IMR-90 (cell line): ENCODE data around the gene PRDM15. TPM values are rescaled to one million over a fixed set of nuclear protein-coding genes. Genes with fewer than 3 reads are reported as not detected.

Experiments used
- ATAC-seq: fragments of 200-7000 bp; cut with Tn5 transposase; 2 replicates; pipeline ENCODE4 v1.9.1; 2020; ENCODE audit warnings: low read depth, mild to moderate bottlenecking, moderate library complexity
- BruUV-seq: library from RNA; stranded (reverse); fragments of 400-500 nt; replicated peaks from 2 replicates; lab custom pipeline; 2021; lab: Mats Ljungman, UMichigan
- CTCF ChIA-PET: fragments of 300-600 bp; formaldehyde crosslinking; extraction: SDS; loops from one replicate; lab custom pipeline; 2021; ENCODE audit warnings: antibody characterized with exemption; lab: Yijun Ruan, JAX
- POLR2A ChIA-PET: fragments of 300-600 bp; sonication (Branson Sonifier 250); formaldehyde crosslinking; loops from one replicate; lab custom pipeline; 2022; ENCODE audit warnings: antibody characterized with exemption; ENCODE audit not compliant: unreplicated experiment; lab: Charles Lee
- DNase-seq: peaks from one replicate; pipeline ENCODE4 v3.0.0; 2013
- H2AFZ ChIP-seq: replicated peaks from 2 replicates; pipeline ENCODE3; 2013; ENCODE audit warnings: low read length, mild to moderate bottlenecking; ENCODE audit not compliant: poor library complexity
- H2AK5ac ChIP-seq: 2 replicates; pipeline ENCODE4 v1.6.1; 2013; ENCODE audit warnings: low read depth, low read length, inconsistent platforms
- H2AK9ac ChIP-seq: replicated peaks from 2 replicates; pipeline ENCODE3; 2013; ENCODE audit warnings: mild to moderate bottlenecking, low read depth, low read length, moderate library complexity; ENCODE audit not compliant: poor library complexity
- H2BK120ac ChIP-seq: 2 replicates; pipeline ENCODE4 v1.6.1; 2013; ENCODE audit warnings: low read depth, low read length, inconsistent platforms
- H2BK15ac ChIP-seq: 3 replicates; pipeline ENCODE4 v1.6.1; 2013; ENCODE audit warnings: low read depth, low read length, inconsistent platforms
- H2BK20ac ChIP-seq: 2 replicates; pipeline ENCODE4 v1.6.1; 2013; ENCODE audit warnings: low read depth, mild to moderate bottlenecking, inconsistent platforms, low read length, moderate library complexity
- H2BK5ac ChIP-seq: 2 replicates; pipeline ENCODE4 v1.6.1; 2013; ENCODE audit warnings: mild to moderate bottlenecking, low read depth, low read length, inconsistent platforms; ENCODE audit not compliant: poor library complexity, severe bottlenecking
- H3K14ac ChIP-seq: replicated peaks from 2 replicates; pipeline ENCODE4 v1.6.1; 2013; ENCODE audit warnings: low read depth, low read length, inconsistent platforms
- H3K18ac ChIP-seq: 2 replicates; pipeline ENCODE4 v1.6.1; 2013; ENCODE audit warnings: low read depth, low read length, control low read depth
- H3K23ac ChIP-seq: 2 replicates; pipeline ENCODE4 v1.6.1; 2013; ENCODE audit warnings: low read depth, low read length, inconsistent platforms
- H3K27ac ChIP-seq: 2 replicates; pipeline ENCODE4 v1.5.1; 2013; ENCODE audit warnings: mild to moderate bottlenecking, control low read depth, low read length; ENCODE audit not compliant: insufficient read depth
- H3K27me3 ChIP-seq: 2 replicates; pipeline ENCODE4 v1.6.1; 2013; ENCODE audit warnings: low read length; ENCODE audit not compliant: control insufficient read depth, insufficient read depth
- H3K36me3 ChIP-seq: 2 replicates; pipeline ENCODE4 v1.6.1; 2013; ENCODE audit warnings: low read length, mixed read lengths; ENCODE audit not compliant: control insufficient read depth, insufficient read depth
- H3K4ac ChIP-seq: 2 replicates; pipeline ENCODE4 v1.6.1; 2013; ENCODE audit warnings: low read depth, low read length, inconsistent platforms
- H3K4me1 ChIP-seq: 2 replicates; pipeline ENCODE4 v1.6.1; 2013; ENCODE audit warnings: low read length, mixed read lengths; ENCODE audit not compliant: control insufficient read depth, insufficient read depth
- H3K4me2 ChIP-seq: 2 replicates; pipeline ENCODE4 v1.6.1; 2013; ENCODE audit warnings: low read depth, mild to moderate bottlenecking, control low read depth, low read length, moderate library complexity
- H3K4me3 ChIP-seq: 2 replicates; pipeline ENCODE4 v1.5.1; 2013; ENCODE audit warnings: low read depth, mild to moderate bottlenecking, control low read depth, low read length, moderate library complexity; ENCODE audit not compliant: insufficient read depth
- H3K56ac ChIP-seq: 2 replicates; pipeline ENCODE4 v1.6.1; 2013; ENCODE audit warnings: low read length, inconsistent platforms; ENCODE audit not compliant: insufficient read depth; ENCODE audit errors: extremely low read depth
- H3K79me1 ChIP-seq, 2 experiments: 2 replicates each; pipeline ENCODE4 v1.6.1; 2013; ENCODE audit warnings: low read length in 2 of 2, inconsistent platforms in 1 of 2, low read depth in 1 of 2
- H3K9ac ChIP-seq: 2 replicates; pipeline ENCODE4 v1.6.1; 2013; ENCODE audit warnings: low read depth, low read length, control low read depth
- H3K9me1 ChIP-seq: 2 replicates; pipeline ENCODE4 v1.6.1; 2013; ENCODE audit warnings: low read length, inconsistent platforms; ENCODE audit not compliant: insufficient read depth
- H3K9me3 ChIP-seq: 2 replicates; pipeline ENCODE4 v1.6.1; 2013; ENCODE audit warnings: low read length; ENCODE audit not compliant: control insufficient read depth, insufficient read depth
- H4K20me1 ChIP-seq: 2 replicates; pipeline ENCODE4 v1.6.1; 2013; ENCODE audit warnings: low read length, inconsistent platforms; ENCODE audit not compliant: insufficient read depth
- H4K5ac ChIP-seq: 2 replicates; pipeline ENCODE4 v1.6.1; 2013; ENCODE audit warnings: mild to moderate bottlenecking, low read depth, low read length, control low read depth
- H4K8ac ChIP-seq, 2 experiments: 2 replicates each; pipeline ENCODE4 v1.6.1; 2013; ENCODE audit warnings: low read depth in 2 of 2, low read length in 2 of 2, control low read depth in 1 of 2, inconsistent platforms in 1 of 2
- H4K91ac ChIP-seq: 2 replicates; pipeline ENCODE4 v1.6.1; 2013; ENCODE audit warnings: low read depth, low read length, inconsistent platforms; ENCODE audit not compliant: insufficient read depth
- BHLHE40 ChIP-seq: fragments of 150-350 bp; IDR thresholded peaks from 2 replicates; pipeline ENCODE4 v1.6.1; 2016; ENCODE audit warnings: mild to moderate bottlenecking, low read depth, low read length
- CEBPB ChIP-seq: IDR thresholded peaks from 2 replicates; pipeline ENCODE4 v1.6.1; 2012; ENCODE audit warnings: low read depth, low read length, improper control_type of control experiment
- CHD1 ChIP-seq: IDR thresholded peaks from 2 replicates; pipeline ENCODE4 v1.6.1; 2012; ENCODE audit warnings: low read depth, low read length, improper control_type of control experiment
- ELK1 ChIP-seq: fragments of 150-350 bp; IDR thresholded peaks from 2 replicates; pipeline ENCODE4 v1.6.1; 2016; ENCODE audit warnings: low read depth, mild to moderate bottlenecking, low read length, moderate library complexity, borderline replicate concordance
- FOS ChIP-seq: fragments of 150-350 bp; IDR thresholded peaks from 2 replicates; pipeline ENCODE4 v1.6.1; 2016; ENCODE audit warnings: low read depth, low read length
- MAFK ChIP-seq: IDR thresholded peaks from 2 replicates; pipeline ENCODE4 v1.6.1; 2012; ENCODE audit warnings: low read depth, low read length, improper control_type of control experiment
- MAZ ChIP-seq: IDR thresholded peaks from 2 replicates; pipeline ENCODE4 v1.6.1; 2012; ENCODE audit warnings: low read depth, mild to moderate bottlenecking, low read length, improper control_type of control experiment, moderate library complexity, borderline replicate concordance
- MXI1 ChIP-seq: IDR thresholded peaks from 2 replicates; pipeline ENCODE4 v1.6.1; 2012; ENCODE audit warnings: low read depth, mild to moderate bottlenecking, low read length, moderate library complexity, borderline replicate concordance
- NFE2L2 ChIP-seq: fragments of 150-350 bp; IDR thresholded peaks from 2 replicates; pipeline ENCODE4 v1.6.1; 2016; ENCODE audit warnings: low read depth, mild to moderate bottlenecking, low read length
- POLR2A ChIP-seq: IDR thresholded peaks from 2 replicates; pipeline ENCODE4 v1.6.1; 2012; ENCODE audit warnings: mild to moderate bottlenecking, low read depth, low read length
- RAD21 ChIP-seq: IDR thresholded peaks from 2 replicates; pipeline ENCODE4 v1.6.1; 2012; ENCODE audit warnings: low read length, improper control_type of control experiment
- RCOR1 ChIP-seq: IDR thresholded peaks from 2 replicates; pipeline ENCODE4 v1.6.1; 2012; ENCODE audit warnings: mild to moderate bottlenecking, low read length, improper control_type of control experiment; ENCODE audit not compliant: insufficient replicate concordance
- RFX5 ChIP-seq: IDR thresholded peaks from 2 replicates; pipeline ENCODE4 v1.8.0; 2012; ENCODE audit warnings: low read depth, mild to moderate bottlenecking, low read length, moderate library complexity
- SMC3 ChIP-seq: fragments of 150-350 bp; IDR thresholded peaks from 2 replicates; pipeline ENCODE4 v1.6.1; 2016; ENCODE audit warnings: low read depth, mild to moderate bottlenecking, antibody characterized with exemption, low read length, moderate library complexity
- USF2 ChIP-seq: fragments of 150-350 bp; IDR thresholded peaks from 2 replicates; pipeline ENCODE4 v1.6.1; 2017; ENCODE audit warnings: mild to moderate bottlenecking, antibody characterized with exemption, low read length, low read depth
- WGBS, 2 experiments: methylation state at CpG; one replicate each; pipeline versions ENCODE4 v1.1.5 to v1.1.7; 2013; ENCODE audit warnings: missing lambda C conversion rate in 2 of 2; ENCODE audit not compliant: insufficient read length in 1 of 2; ENCODE audit errors: extremely low coverage in 2 of 2; 5-methylcytosine and 5-hydroxymethylcytosine counted together
- dilution Hi-C: fragments of 300-500 bp; cut with HindIII; formaldehyde crosslinking; loops from one replicate; pipeline ENCODE4 v1.14.3; 2018; ENCODE audit warnings: low sequenced_read_pairs; ENCODE audit not compliant: unreplicated experiment
- in situ Hi-C: fragments of 300-500 bp; cut with MboI; formaldehyde crosslinking; loops from 3 replicates; pipeline ENCODE4 v1.14.3; 2019; ENCODE audit warnings: low sequenced_read_pairs, inconsistent platforms, mixed read lengths
- intact Hi-C: fragments of 100-400 bp; cut with micrococcal nuclease; formaldehyde crosslinking; loops from 2 replicates; pipeline ENCODE4 v1.10.0; 2022
- polyA plus RNA-seq, 3 experiments: library from polyadenylated mRNA; depleted of rRNA; stranded (reverse); fragments of >200 nt; gene quantifications; 2 replicates each; pipeline ENCODE4 v1.2.3, GENCODE V29; 2012; ENCODE audit warnings: low replicate concordance in 1 of 3
- total RNA-seq: library from RNA; depleted of rRNA; stranded (reverse); fragments of >200 nt; gene quantifications from 2 replicates; pipeline ENCODE4 v1.2.3, GENCODE V29; 2012
- TF ChIP-seq, protein P1 (sequence below): conservative IDR thresholded peaks from 2 replicates; pipeline ENCODE4 v1.5.1; 2012; ENCODE audit warnings: mild to moderate bottlenecking, low read depth, low read length, improper control_type of control experiment

The PRDM15 gene
- total and polyA plus RNA-seq, 2 of the 4 experiments (the other 2 are of a cell fraction), result 7.3 to 8.8 TPM

- no peak overlapping the region for H2BK15ac ChIP-seq
- CTCF ChIA-PET, result interaction anchor here (1.7 kb wide), 1 partner anchor 21 kb away, joined by 3 read pairs; no protein-coding TSS in a partner anchor
- no peak for DNase-seq
- H2BK120ac ChIP-seq, result no peak overlapping the region
- 100% methylated on average over 1 of the region's 10 CpGs; no CpG with 5 or more reads in 1 of the 2 experiments for WGBS, 2 experiments
- peaks cover 4% of the 10 kb centered on the region; the same call in 1 of the 2 replicates for H3K9me1 ChIP-seq
- in situ Hi-C loops, result no loop called here
- peaks cover 11% of the 10 kb centered on the region for H3K4me1 ChIP-seq
- POLR2A ChIA-PET, result no interaction called here
- no peak overlapping the region for H3K23ac ChIP-seq
- H4K8ac ChIP-seq, result no peak overlapping the region
- no peak overlapping the region for H2AK9ac ChIP-seq
- no peak overlapping the region for H2AK5ac ChIP-seq
- no peaks in the 10 kb centered on the region for H3K79me1 ChIP-seq
- no peak overlapping the region for H4K91ac ChIP-seq
- no peak overlapping the region for H3K14ac ChIP-seq
- H2AFZ ChIP-seq, result no peak overlapping the region
- no peak overlapping the region for H3K27ac ChIP-seq
- no TSS peak for BruUV-seq
- H3K36me3 ChIP-seq, result no peaks in the 10 kb centered on the region
- no peak overlapping the region for H2BK5ac ChIP-seq
- intact Hi-C loops, result no loop called here
- ATAC-seq, result no peak
- TF ChIP-seq RCOR1 (no peak), NFE2L2 (no peak), CHD1 (no peak), MAFK (no peak), MXI1 (no peak), POLR2A (no peak), FOS (no peak), ELK1 (no peak), USF2 (no peak), RAD21 (no peak), CEBPB (no peak), BHLHE40 (no peak), RFX5 (no peak), MAZ (no peak), SMC3 (no peak)
- TF ChIP-seq, protein P1, sequence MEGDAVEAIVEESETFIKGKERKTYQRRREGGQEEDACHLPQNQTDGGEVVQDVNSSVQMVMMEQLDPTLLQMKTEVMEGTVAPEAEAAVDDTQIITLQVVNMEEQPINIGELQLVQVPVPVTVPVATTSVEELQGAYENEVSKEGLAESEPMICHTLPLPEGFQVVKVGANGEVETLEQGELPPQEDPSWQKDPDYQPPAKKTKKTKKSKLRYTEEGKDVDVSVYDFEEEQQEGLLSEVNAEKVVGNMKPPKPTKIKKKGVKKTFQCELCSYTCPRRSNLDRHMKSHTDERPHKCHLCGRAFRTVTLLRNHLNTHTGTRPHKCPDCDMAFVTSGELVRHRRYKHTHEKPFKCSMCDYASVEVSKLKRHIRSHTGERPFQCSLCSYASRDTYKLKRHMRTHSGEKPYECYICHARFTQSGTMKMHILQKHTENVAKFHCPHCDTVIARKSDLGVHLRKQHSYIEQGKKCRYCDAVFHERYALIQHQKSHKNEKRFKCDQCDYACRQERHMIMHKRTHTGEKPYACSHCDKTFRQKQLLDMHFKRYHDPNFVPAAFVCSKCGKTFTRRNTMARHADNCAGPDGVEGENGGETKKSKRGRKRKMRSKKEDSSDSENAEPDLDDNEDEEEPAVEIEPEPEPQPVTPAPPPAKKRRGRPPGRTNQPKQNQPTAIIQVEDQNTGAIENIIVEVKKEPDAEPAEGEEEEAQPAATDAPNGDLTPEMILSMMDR, result no peak
- H4K20me1 ChIP-seq, result no peaks in the 10 kb centered on the region
- no peak overlapping the region for H3K18ac ChIP-seq
- H3K56ac ChIP-seq, result no peak overlapping the region
- dilution Hi-C loops, result no loop called here
- H3K9me3 ChIP-seq, result no peaks in the 10 kb centered on the region
- H3K4ac ChIP-seq, result no peak overlapping the region
- H3K4me2 ChIP-seq, result no peak overlapping the region
- H3K4me3 ChIP-seq, result no peak overlapping the region
- no peak overlapping the region for H4K5ac ChIP-seq
- peaks cover 2% of the 10 kb centered on the region; the same call in 1 of the 2 replicates for H3K27me3 ChIP-seq
- no peak overlapping the region for H2BK20ac ChIP-seq
- no peak overlapping the region for H3K9ac ChIP-seq
Observed at GRCh38 chr21:41754479-41754891, 124.7 kb downstream of the PRDM15 start.
